HG02981 (cell line): ENCODE measurements around the gene SYNE2.
A peak's percentile ranks its signal among the peaks of the same experiment; 100 is the strongest.
"Not testable (repeated sequence)": the region's sequence is repeated elsewhere in the genome, so short reads cannot be mapped to it uniquely, and the experiment has no call there.

ENCODE experiments used
- ATAC-seq: cut with Tn5 transposase; IDR thresholded peaks from one replicate; pipeline ENCODE4 v1.9.1; 2021; ENCODE audit warnings: mild to moderate bottlenecking, moderate library complexity; ENCODE audit not compliant: unreplicated experiment

The SYNE2 gene

GRCh38 chr14:63852817-63853731 lies at the start of gene SYNE2:
SYNE2 (plus strand) TSS chr14:63853004; CDS start chr14:63909149, 56,145 bp downstream.
- peak; percentile 83 for ATAC-seq

DNA sequence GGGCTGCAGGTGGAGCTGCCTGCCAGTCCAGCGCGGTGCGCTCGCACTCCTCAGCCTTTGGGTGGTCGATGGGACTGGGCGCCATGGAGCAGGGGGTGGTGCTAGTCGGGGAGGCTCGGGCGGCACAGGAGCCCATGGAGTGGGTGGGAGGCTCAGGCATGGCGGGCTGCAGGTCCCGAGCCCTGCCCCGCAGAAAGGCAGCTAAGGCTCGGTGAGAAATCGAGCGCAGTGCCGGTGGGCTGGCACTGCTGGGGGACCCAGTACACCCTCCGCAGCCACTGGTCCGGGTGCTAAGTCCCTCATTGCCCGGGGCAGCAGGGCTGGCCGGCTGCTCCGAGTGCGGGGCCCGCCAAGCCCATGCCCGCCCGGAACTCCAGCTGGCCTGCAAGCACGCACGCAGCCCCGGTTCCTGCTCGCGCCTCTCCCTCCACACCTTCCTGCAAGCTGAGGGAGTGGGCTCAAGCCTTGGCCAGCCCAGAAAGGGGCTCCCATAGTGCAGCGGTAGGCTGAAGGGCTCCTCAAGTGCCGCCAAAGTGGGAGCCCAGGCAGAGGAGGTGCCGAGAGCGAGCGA lies 49.5 kb upstream of the SYNE2 start:
- ATAC-seq: not testable (repeated sequence)

DNA sequence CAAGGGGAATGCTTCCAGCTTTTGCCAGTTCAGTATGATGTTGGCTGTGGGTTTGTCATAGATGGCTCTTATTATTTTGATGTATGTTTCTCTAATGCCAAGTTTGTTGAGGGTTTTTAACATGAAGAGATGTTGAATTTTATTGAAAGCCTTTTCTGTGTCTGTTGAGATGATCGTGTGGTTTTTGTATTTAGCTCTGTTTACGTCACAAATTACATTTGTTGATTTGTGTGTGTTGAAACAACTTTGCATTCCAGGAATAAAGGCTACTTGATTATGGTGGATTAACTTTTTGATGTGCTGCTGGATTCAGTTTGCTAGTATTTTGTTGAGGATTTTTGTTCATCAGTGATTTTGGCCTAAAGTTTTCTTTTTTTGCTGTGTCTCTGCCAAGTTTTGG lies 46.7 kb upstream of the SYNE2 start:
- not testable (repeated sequence) for ATAC-seq

DNA sequence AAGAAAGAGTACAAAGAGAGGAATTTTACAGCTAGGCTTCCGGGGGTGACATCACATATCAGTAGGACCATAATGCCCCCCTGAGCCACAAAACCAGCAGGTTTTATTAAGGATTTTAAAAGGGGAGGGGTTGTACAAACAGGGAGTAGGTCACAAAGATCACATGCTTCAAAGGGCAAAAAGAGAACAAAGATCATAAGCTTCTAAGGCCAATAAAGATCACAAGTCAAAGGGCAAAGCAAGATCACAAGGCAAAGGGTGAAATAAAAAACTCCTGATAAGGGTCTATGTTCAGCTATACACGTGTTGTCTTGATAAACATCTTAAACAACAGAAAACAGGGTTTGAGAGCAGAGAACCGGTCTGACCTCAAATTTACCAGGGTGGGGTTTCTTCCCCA lies 41.1 kb upstream of the SYNE2 start:
- not testable (repeated sequence) for ATAC-seq

- ATAC-seq: no peak
These were observed 19.1 kb upstream of the SYNE2 start for GRCh38 chr14:63833728-63834127.

- ATAC-seq: no peak
These were observed 11.8 kb upstream of the SYNE2 start for GRCh38 chr14:63840981-63841380.

- no peak for ATAC-seq
These were observed 9.0 kb upstream of the SYNE2 start for GRCh38 chr14:63843796-63844195.

DNA sequence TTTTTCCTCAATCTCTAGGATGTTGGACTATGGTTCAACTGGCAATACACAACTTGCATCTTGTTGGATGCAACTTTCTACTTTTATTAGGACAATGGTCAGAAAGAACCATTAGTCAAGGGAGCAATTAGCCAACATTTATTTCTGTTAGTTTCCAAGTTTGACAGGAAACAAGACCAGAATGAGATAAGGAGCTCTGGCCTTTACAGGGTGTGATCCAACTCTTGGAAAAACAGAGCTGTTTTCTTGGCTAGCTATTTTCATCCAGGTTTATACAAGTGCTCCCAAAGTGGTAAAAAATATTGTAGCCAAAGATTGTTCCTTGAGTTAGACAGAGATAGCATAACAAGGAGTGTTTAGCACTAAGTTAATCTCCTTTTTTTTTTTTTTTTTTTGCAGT lies 3.9 kb upstream of the SYNE2 start:
- ATAC-seq: no peak

DNA sequence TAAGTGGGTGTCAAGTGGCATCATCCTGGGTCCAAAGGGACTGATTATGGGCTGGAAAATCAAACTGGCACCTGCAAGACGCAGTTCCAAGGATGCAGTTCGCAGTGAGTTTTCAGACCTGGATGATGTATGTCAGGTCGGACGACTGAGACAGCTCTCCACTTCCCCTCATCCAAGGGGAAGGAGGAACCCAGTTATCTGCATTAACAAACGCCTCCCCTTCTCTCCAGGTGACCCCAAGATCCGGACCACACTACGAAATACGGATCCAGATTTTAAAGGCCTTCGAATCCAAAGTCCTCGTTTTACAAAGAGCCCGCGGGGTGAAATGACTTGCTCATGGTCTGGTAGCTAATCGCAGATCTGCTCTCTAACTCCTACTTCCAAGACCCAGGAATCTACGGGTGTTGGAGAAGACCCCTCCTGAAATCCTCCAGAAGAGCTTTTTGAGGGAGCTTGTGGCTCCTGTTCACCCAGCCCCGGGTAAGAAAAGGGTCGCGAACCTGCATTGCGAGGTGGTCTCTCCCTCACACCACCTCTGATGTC lies 460 bp upstream of the SYNE2 start:
- ATAC-seq: peak; percentile 6

DNA sequence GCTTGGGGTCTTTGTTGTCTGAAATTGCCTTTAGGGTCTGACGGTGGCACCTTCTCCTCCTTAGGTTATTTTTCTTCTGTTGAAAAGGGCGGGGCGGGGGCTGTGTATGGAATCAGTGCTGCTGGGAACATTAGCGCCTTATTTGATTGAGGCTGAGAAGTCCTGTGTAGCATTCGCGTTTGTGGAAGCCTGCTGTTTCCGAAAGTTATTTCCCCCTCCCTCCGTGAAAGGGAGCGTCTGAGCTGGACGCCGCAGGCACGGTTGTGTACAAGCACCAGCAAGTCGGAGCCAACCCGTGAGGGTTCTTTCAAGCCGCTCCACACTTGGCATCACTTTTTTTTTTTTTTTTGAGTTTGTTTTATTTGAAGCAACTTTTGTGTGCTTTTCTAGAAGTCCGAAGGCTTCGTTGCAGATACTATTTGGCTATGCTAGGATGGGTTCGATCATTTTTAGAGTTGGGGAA lies 1.1 kb downstream of the SYNE2 start:
- no peak for ATAC-seq

DNA sequence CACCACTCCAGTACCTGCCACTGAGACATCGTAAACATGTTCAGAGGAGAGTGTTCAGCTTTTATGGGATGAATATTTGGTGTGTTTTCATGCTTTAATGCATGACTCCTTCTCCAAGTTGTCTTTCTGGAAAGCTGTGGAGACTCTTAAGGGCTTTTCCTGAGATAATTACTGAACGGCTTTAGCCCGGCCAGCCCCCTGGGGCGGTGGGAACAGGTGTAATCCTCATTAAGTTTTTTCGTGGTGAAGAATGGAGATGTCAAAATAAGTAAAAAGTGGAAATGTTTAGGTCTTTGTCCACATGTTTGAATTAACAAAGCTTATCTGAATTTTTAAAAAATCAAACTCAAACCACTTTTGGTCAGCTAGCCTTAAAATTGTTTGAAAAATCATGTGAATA lies 1.5 kb downstream of the SYNE2 start:
- no peak for ATAC-seq

DNA sequence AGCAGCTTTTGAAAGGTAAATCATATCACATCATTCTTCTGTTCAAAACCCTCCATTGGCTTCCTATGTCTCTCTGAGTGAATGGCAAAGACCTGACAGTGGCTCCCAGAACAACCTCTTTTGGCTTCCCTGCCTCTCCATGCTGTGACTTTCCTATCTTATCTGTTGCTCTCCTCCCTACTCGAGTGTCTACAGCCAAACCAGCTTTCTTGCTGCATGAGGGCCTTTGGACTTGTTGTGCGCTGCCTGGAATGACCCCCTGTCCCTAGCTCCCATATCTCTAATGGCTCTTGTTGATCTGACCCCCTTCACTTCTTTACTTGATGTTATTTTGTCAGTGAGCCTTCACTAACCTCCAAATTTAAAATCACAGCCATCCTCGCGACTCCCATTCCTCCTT lies 2.5 kb downstream of the SYNE2 start:
- no peak for ATAC-seq

DNA sequence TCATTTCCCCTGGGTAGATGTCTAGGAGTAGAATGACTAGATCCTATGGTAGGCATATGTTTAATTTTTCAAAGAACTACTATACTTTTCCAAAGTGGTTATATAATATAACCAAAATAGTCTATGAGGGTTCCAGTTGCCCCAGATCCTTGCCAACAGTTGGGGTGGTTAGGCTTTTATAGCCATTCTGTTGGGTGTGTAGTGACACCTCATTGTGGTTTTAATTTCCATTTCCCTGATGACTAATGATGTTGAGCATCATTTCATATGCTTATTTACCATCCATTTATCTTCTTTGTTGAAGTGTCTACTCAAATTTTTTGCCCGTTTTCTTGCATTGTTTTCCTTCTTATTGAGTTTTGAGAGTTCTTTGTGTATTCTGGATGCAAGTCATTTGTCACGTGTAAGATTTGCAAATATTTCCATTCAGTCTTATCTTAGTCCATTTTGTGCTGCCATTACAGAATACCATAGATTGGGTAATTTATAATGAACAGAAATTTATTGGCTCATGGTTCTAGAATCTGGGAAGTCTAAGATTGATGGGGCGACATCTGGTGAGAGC lies 4.7 kb downstream of the SYNE2 start:
- ATAC-seq: no peak

GRCh38 chr14:63860146-63860545 lies 7.3 kb downstream of the SYNE2 start:
- ATAC-seq: no peak

GRCh38 chr14:63862163-63862562 lies 9.4 kb downstream of the SYNE2 start:
- ATAC-seq: no peak

DNA sequence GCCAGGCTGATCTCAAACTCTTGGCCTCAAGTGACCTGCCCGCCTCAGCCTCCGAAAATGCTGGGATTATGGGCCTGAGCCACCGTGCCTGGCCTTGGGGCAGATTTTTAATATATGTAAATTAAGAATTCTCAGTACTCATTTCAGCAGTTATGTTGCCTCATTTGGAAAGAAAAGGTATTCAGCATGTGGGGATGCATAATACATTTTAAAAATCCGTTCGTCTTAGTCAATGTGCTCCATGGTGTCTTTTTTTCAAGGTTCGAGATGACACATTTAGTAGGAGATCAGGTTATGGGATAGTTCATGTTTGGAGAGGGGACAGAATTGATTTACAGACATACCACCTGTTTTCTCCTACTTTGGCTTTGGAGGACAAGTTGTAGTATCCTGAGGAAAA lies 10.2 kb downstream of the SYNE2 start:
- ATAC-seq: no peak

DNA sequence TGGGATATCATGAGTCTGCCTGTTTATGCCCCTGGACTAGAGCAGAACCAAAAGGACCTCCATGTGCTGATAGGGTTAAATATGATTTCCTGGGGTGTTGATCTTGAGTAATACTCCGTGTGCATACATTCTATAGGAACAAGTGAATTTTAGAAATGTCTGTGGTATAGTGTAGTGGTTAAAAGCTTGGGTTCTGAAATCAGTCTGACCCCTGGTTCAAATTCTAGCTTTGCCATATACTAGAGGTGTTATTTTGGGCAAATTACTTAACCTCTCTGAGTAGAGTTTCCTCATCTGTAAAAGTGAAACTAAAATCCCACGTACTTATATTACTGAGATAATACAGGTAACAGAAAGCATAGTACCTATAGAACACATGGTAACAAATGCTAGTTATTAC lies 12.0 kb downstream of the SYNE2 start:
- ATAC-seq: peak; percentile 32

- no peak for ATAC-seq
These were observed 15.4 kb downstream of the SYNE2 start for GRCh38 chr14:63867933-63868921.

DNA sequence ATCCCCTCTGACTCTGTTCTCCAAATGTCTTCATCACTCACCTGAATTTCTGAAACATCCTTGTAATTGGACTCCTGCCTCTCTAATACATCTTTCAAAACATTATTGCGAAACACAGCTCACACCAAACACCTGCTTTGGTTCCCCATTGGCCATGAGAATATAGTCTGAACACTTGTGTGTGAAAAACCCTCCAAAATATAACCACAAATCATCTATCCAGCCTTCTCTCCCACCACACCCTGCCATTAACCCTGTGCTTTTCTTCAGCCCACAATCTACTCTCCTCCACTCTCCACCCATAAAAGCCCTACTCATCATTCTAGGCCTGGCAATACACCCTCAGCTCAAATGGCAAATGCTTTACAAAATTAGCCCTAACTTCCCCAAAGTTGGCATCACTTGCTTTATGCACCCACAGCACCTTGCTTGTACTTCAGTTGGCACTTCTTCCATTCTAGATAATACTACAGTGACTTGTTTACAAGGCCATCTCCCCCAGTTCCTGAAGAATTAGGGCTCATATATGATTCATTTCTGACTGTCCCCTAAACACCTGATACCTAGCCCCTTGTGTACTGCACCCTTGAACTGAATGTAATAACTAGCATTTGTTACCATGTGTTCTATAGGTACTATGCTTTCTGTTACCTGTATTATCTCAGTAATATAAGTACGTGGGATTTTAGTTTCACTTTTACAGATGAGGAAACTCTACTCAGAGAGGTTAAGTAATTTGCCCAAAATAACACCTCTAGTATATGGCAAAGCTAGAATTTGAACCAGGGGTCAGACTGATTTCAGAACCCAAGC lies 17.3 kb downstream of the SYNE2 start:
- ATAC-seq: peak; percentile 39

DNA sequence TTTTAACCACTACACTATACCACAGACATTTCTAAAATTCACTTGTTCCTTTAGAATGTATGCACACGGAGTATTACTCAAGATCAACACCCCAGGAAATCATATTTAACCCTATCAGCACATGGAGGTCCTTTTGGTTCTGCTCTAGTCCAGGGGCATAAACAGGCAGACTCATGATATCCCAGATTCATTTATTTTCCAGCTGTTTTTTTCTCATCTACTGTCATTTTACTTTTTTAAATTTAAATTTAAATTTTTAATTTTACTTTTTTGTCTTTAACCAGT lies 17.9 kb downstream of the SYNE2 start:
- not testable (repeated sequence) for ATAC-seq
